ENCODE data around the gene SPSB1. TPM values are rescaled to one million over a fixed set of nuclear protein-coding genes. Genes with fewer than 3 reads are reported as not detected.
"Not testable (repeated sequence)": the region's sequence is repeated elsewhere in the genome, so short reads cannot be mapped to it uniquely, and the experiment has no call there.

The SPSB1 gene
- total RNA-seq, 4 donors from 2014 or later = 69.3 to 168 (median 94.1) TPM

GRCh38 chr1:9384751-9385245 lies 92.1 kb downstream of the SPSB1 start:
- Histone ChIP-seq H3K9me3 (no peaks in the 10 kb centered on the region), H3K4me3 (no peak overlapping the region), H3K27ac (peak overlapping the region in 3 of 4 donors; percentile 11 to 81 (median 47)), H3K36me3 (no peaks in the 10 kb centered on the region), H3K4me1 (peaks cover 0 to 21% (median 4%) of the 10 kb centered on the region in 4 donors), H3K27me3 (no peaks in the 10 kb centered on the region)
- DNase-seq = peak in 2 of 3 donors; percentile 61 to 70
- TF ChIP-seq CTCF (IDR thresholded peaks at IDR 0.05) (peak in 2 of 6 experiments; percentile 8 to 16), POLR2A (IDR thresholded peaks at IDR 0.05) (no peak)

- not testable (repeated sequence) for H3K4me3 ChIP-seq
- peak in 1 of 3 donors; percentile 69 for DNase-seq
- peaks cover 0 to 21% (median 4%) of the 10 kb centered on the region in 4 donors for H3K4me1 ChIP-seq
Observed at GRCh38 chr1:9385392-9385791, 92.7 kb downstream of the SPSB1 start.

GRCh38 chr1:9385801-9386573 lies 93.3 kb downstream of the SPSB1 start:
- Histone ChIP-seq H3K27me3 (no peaks in the 10 kb centered on the region), H3K27ac (peak overlapping the region in 3 of 4 donors; percentile 22 to 81 (median 37)), H3K9me3 (no peaks in the 10 kb centered on the region), H3K4me1 (peaks cover 0 to 21% (median 4%) of the 10 kb centered on the region in 4 donors), H3K36me3 (no peaks in the 10 kb centered on the region), H3K4me3 (no peak overlapping the region)
- TF ChIP-seq POLR2A (IDR thresholded peaks at IDR 0.05) (no peak), CTCF (IDR thresholded peaks at IDR 0.05) (no peak)
- no peak for DNase-seq

More at GRCh38 chr1:9385392-9385791, 92.7 kb downstream of the SPSB1 start:
- H3K27ac ChIP-seq = peak overlapping the region in 3 of 4 donors; percentile 22 to 81 (median 37)
- H3K27me3 ChIP-seq, H3K36me3 ChIP-seq, H3K9me3 ChIP-seq: not testable (repeated sequence)

GRCh38 chr1:9388335-9389180 lies 95.9 kb downstream of the SPSB1 start:
- peak in 1 of 3 donors; percentile 63 for DNase-seq
- no peaks in the 10 kb centered on the region for H3K27me3 ChIP-seq
- H3K4me1 ChIP-seq = peaks cover 0 to 21% (median 4%) of the 10 kb centered on the region in 4 donors
- no peak for TF ChIP-seq CTCF (IDR thresholded peaks at IDR 0.05)
- no peak for TF ChIP-seq POLR2A (IDR thresholded peaks at IDR 0.05)
- no peaks in the 10 kb centered on the region for H3K9me3 ChIP-seq
- H3K4me3 ChIP-seq = no peak overlapping the region
- H3K36me3 ChIP-seq = no peaks in the 10 kb centered on the region
- H3K27ac ChIP-seq = peak overlapping the region in 1 of 4 donors; percentile 3

- DNase-seq = no peak
- H3K4me1 ChIP-seq = peaks cover 0 to 11% (median 3%) of the 10 kb centered on the region in 4 donors
Observed at GRCh38 chr1:9389968-9390367, 97.3 kb downstream of the SPSB1 start.

More at GRCh38 chr1:9389968-9390367, 97.3 kb downstream of the SPSB1 start:
- H3K27me3 ChIP-seq = no peaks in the 10 kb centered on the region
- H3K27ac ChIP-seq = no peak overlapping the region
- H3K4me3 ChIP-seq = no peak overlapping the region
- TF ChIP-seq POLR2A (IDR thresholded peaks at IDR 0.05) = no peak
- no peak for TF ChIP-seq CTCF (IDR thresholded peaks at IDR 0.05)
- H3K9me3 ChIP-seq = no peaks in the 10 kb centered on the region
- H3K36me3 ChIP-seq = no peaks in the 10 kb centered on the region

All from Peyer's patch (tissue), 4 donors.